ENCODE results near the gene SEZ6L2.

DNA sequence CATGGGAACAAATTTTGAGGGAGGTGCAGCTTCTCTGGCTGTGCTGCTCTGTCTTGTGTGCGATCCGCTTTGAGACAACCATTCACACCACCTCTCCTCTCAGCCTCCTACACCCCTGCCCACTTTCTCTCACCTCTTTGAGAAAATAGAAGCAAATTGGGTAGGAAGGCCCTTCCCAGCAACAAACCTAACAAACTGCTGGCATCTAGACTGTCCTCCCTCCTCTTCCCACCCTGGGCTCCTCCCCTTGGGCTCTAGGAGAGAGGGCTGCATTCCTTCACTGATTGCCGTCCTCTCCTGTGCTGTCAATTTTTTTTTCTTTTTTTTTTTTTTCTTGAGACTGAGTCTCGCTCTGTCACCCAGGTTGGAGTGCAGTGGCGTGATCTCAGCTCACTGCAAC lies 49.8 kb downstream of the SEZ6L2 start:
- TF ChIP-seq, protein P1, sequence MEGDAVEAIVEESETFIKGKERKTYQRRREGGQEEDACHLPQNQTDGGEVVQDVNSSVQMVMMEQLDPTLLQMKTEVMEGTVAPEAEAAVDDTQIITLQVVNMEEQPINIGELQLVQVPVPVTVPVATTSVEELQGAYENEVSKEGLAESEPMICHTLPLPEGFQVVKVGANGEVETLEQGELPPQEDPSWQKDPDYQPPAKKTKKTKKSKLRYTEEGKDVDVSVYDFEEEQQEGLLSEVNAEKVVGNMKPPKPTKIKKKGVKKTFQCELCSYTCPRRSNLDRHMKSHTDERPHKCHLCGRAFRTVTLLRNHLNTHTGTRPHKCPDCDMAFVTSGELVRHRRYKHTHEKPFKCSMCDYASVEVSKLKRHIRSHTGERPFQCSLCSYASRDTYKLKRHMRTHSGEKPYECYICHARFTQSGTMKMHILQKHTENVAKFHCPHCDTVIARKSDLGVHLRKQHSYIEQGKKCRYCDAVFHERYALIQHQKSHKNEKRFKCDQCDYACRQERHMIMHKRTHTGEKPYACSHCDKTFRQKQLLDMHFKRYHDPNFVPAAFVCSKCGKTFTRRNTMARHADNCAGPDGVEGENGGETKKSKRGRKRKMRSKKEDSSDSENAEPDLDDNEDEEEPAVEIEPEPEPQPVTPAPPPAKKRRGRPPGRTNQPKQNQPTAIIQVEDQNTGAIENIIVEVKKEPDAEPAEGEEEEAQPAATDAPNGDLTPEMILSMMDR (IDR thresholded peaks at IDR 0.05) = no peak
- TF ChIP-seq POLR2AphosphoS5 (IDR thresholded peaks at IDR 0.05; ENCODE audit: low read depth, low read length) = no peak
